PC-3 (cell line): ENCODE measurements around the gene PPP1R12B.
"Not testable (repeated sequence)": the region's sequence is repeated elsewhere in the genome, so short reads cannot be mapped to it uniquely, and the experiment has no call there.

ENCODE experiments used
- EZH2 ChIP-seq: fragments of 300-600 bp; sonication (generic); IDR thresholded peaks from one replicate; pipeline ENCODE4 v1.6.1; 2017; ENCODE audit warnings: antibody characterized with exemption, mild to moderate bottlenecking, low read length; ENCODE audit not compliant: unreplicated experiment
- EZH2phosphoT487 ChIP-seq: fragments of 300-600 bp; sonication (generic); IDR thresholded peaks from 2 replicates; pipeline ENCODE4 v1.6.1; 2018; ENCODE audit warnings: mild to moderate bottlenecking, antibody characterized with exemption, low read length, borderline replicate concordance
- TF ChIP-seq, protein P1 (sequence below): fragments of 300-600 bp; sonication (generic); conservative IDR thresholded peaks from 2 replicates; pipeline ENCODE4 v1.5.1; 2017; ENCODE audit warnings: antibody characterized with exemption, low read depth, mild to moderate bottlenecking, low read length

DNA sequence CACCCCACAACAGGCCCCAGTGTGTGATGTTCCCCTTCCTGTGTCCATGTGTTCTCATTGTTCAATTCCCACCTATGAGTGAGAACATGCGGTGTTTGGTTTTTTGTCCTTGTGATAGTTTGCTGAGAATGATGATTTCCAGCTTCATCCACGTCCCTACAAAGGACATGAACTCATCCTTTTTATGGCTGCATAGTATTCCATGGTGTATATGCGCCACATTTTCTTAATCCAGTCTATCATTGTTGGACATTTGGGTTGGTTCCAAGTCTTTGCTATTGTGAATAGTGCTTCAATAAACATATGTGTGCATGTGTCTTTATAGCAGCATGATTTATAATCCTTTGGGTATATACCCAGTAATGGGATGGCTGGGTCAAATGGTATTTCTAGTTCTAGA lies 118.9 kb downstream of the PPP1R12B start:
- not testable (repeated sequence) for TF ChIP-seq EZH2, EZH2phosphoT487
- TF ChIP-seq, protein P1, sequence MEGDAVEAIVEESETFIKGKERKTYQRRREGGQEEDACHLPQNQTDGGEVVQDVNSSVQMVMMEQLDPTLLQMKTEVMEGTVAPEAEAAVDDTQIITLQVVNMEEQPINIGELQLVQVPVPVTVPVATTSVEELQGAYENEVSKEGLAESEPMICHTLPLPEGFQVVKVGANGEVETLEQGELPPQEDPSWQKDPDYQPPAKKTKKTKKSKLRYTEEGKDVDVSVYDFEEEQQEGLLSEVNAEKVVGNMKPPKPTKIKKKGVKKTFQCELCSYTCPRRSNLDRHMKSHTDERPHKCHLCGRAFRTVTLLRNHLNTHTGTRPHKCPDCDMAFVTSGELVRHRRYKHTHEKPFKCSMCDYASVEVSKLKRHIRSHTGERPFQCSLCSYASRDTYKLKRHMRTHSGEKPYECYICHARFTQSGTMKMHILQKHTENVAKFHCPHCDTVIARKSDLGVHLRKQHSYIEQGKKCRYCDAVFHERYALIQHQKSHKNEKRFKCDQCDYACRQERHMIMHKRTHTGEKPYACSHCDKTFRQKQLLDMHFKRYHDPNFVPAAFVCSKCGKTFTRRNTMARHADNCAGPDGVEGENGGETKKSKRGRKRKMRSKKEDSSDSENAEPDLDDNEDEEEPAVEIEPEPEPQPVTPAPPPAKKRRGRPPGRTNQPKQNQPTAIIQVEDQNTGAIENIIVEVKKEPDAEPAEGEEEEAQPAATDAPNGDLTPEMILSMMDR, result not testable (repeated sequence)
